ENCODE data around the gene RHOT1. TPM values are rescaled to one million over a fixed set of nuclear protein-coding genes. Genes with fewer than 3 reads are reported as not detected.
"Not testable (repeated sequence)": the region's sequence is repeated elsewhere in the genome, so short reads cannot be mapped to it uniquely, and the experiment has no call there.

RHOT1 gene
- total RNA-seq, 1 donor from 2014 or later, result 76.4 TPM

DNA sequence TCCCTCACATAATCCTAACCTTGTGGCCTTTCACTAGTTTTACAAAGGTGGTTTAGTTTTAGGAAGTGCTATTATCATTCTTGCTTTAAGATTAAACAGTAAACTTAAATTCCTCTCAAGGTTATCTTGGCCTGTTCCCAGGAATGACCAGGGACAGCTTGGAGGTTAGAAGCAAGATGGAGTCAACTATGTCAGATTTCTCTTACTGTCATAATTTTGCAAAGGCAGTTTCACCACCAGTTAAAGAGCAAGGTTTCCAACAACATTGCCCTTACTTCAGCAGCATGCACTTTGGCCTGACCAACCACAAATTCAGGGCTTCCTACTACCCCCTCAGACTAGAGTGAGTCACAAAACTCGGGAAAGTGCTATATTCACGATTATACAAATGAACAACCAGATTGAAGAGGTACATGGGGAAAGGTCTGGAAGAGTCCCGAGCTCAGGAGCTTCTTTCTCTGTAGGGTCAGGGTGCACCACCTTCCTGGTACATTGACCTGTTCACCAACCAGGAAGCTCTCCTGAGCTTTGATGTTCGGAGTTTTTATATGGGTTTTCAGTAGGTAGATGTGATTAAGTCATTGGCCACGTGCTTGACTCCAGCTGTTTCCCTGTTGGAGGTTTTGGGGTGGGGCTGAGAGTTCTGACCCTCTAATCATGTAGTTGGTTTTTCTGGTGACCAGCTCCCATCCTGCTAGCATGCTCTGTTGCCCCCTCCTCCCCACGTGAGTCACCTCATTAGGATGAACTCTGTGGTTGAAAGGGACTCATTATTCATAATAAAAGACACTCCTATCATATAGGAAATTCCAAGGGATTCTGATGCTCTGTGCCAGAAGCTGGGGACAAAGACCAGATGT, 19.4 kb downstream of the RHOT1 start:
- Histone ChIP-seq H2AFZ (replicated peaks) (no peak overlapping the region), H3K9me3 (ENCODE audit: low read depth) (peaks cover 4% of the 10 kb centered on the region)

DNA sequence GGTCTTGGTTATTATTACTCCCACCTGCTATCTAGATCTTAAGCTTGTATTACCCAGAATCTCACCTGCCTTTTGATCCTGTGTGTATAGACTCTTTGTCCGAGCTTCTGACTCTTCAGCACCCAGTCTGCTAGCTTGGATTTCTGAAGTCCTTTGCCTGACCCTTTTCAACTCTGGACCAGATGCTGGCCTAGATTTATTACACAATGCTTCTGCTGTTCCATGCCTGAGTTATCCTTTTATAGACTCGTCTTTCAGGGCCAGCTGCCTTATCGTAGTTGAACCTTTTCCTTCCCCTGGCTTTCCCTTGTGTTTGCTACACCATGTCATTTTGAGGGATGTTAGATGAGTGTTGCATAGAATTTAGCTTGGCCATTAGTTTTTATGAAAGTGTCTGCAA, 32.6 kb downstream of the RHOT1 start:
- Histone ChIP-seq H2AFZ (replicated peaks) (no peak overlapping the region), H3K4me2 (no peak overlapping the region), H3K79me2 (ENCODE audit: low read depth) (no peaks in the 10 kb centered on the region), H3K4me1 (no peaks in the 10 kb centered on the region), H3K4me3 (no peak overlapping the region), H3K36me3 (peaks cover 13% of the 10 kb centered on the region), H4K20me1 (ENCODE audit: low read depth) (no peaks in the 10 kb centered on the region), H3K9me3 (ENCODE audit: low read depth) (no peaks in the 10 kb centered on the region), H3K9ac (no peak overlapping the region), H3K27me3 (no peaks in the 10 kb centered on the region), H3F3A (ENCODE audit: low read depth) (no peaks in the 10 kb centered on the region), H3K27ac (no peak overlapping the region)
- H3K27ac Mint-ChIP-seq, result no peak overlapping the region
- no peak for DNase-seq (ENCODE audit: low spot score)
- H3K4me1 Mint-ChIP-seq, result no peaks in the 10 kb centered on the region
- H3K9me3 Mint-ChIP-seq, result peaks cover 18% of the 10 kb centered on the region
- no peak overlapping the region for H3K4me3 Mint-ChIP-seq
- peaks cover 46% of the 10 kb centered on the region for H3K36me3 Mint-ChIP-seq
- H3K27me3 Mint-ChIP-seq (ENCODE audit: insufficient read depth, low read depth), result peaks cover under 1% of the 10 kb centered on the region
- TF ChIP-seq, protein P1, sequence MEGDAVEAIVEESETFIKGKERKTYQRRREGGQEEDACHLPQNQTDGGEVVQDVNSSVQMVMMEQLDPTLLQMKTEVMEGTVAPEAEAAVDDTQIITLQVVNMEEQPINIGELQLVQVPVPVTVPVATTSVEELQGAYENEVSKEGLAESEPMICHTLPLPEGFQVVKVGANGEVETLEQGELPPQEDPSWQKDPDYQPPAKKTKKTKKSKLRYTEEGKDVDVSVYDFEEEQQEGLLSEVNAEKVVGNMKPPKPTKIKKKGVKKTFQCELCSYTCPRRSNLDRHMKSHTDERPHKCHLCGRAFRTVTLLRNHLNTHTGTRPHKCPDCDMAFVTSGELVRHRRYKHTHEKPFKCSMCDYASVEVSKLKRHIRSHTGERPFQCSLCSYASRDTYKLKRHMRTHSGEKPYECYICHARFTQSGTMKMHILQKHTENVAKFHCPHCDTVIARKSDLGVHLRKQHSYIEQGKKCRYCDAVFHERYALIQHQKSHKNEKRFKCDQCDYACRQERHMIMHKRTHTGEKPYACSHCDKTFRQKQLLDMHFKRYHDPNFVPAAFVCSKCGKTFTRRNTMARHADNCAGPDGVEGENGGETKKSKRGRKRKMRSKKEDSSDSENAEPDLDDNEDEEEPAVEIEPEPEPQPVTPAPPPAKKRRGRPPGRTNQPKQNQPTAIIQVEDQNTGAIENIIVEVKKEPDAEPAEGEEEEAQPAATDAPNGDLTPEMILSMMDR (IDR thresholded peaks at IDR 0.05), result no peak
- no peak for TF ChIP-seq EZH2 (IDR thresholded peaks at IDR 0.05)

More for the DNA sequence above, 19.4 kb downstream of the RHOT1 start:
- H3K36me3 ChIP-seq, result peaks cover 4% of the 10 kb centered on the region
- H3K4me3 Mint-ChIP-seq, result no peak overlapping the region
- no peak overlapping the region for H3K27ac ChIP-seq
- no peaks in the 10 kb centered on the region for H3K27me3 Mint-ChIP-seq (ENCODE audit: insufficient read depth, low read depth)
- H3K36me3 Mint-ChIP-seq, result peaks cover 45% of the 10 kb centered on the region
- no peak overlapping the region for H3K9ac ChIP-seq
- no peak overlapping the region for H3K27ac Mint-ChIP-seq
- no peaks in the 10 kb centered on the region for H3K4me1 ChIP-seq
- no peaks in the 10 kb centered on the region for H3K4me1 Mint-ChIP-seq
- H3K4me3 ChIP-seq, result no peak overlapping the region
- H3F3A ChIP-seq (ENCODE audit: low read depth), result no peaks in the 10 kb centered on the region
- H4K20me1 ChIP-seq (ENCODE audit: low read depth), result no peaks in the 10 kb centered on the region
- H3K4me2 ChIP-seq, result no peak overlapping the region
- H3K27me3 ChIP-seq, result no peaks in the 10 kb centered on the region
- TF ChIP-seq EZH2phosphoT487 (IDR thresholded peaks at IDR 0.05), result no peak
- no peak for DNase-seq (ENCODE audit: low spot score)
- H3K9me3 Mint-ChIP-seq, result peaks cover 20% of the 10 kb centered on the region
- H3K79me2 ChIP-seq (ENCODE audit: low read depth), result no peaks in the 10 kb centered on the region

- peaks cover 23% of the 10 kb centered on the region for H3K9me3 Mint-ChIP-seq
- H3K4me3 ChIP-seq; H2AFZ ChIP-seq (replicated peaks); H4K20me1 ChIP-seq (ENCODE audit: low read depth); H3K4me1 ChIP-seq; H3K9ac ChIP-seq; H3K27ac Mint-ChIP-seq; H3K4me1 Mint-ChIP-seq; H3K27me3 Mint-ChIP-seq (ENCODE audit: insufficient read depth, low read depth); H3F3A ChIP-seq (ENCODE audit: low read depth); H3K27me3 ChIP-seq; H3K27ac ChIP-seq; DNase-seq (ENCODE audit: low spot score); H3K4me3 Mint-ChIP-seq; H3K79me2 ChIP-seq (ENCODE audit: low read depth); H3K4me2 ChIP-seq; H3K9me3 ChIP-seq (ENCODE audit: low read depth): not testable (repeated sequence)
- peaks cover 58% of the 10 kb centered on the region for H3K36me3 Mint-ChIP-seq
- H3K36me3 ChIP-seq, result peaks cover 16% of the 10 kb centered on the region
Measured at GRCh38 chr17:32178679-32179078, 36.4 kb downstream of the RHOT1 start.

- Mint-ChIP-seq H3K36me3 (peaks cover 54% of the 10 kb centered on the region), H3K9me3 (peaks cover 23% of the 10 kb centered on the region)
- H3K9ac ChIP-seq; H3K4me1 ChIP-seq; H3K4me3 ChIP-seq; H3K27me3 Mint-ChIP-seq (ENCODE audit: insufficient read depth, low read depth); H3K27ac Mint-ChIP-seq; DNase-seq (ENCODE audit: low spot score); H2AFZ ChIP-seq (replicated peaks); H3K79me2 ChIP-seq (ENCODE audit: low read depth); H3K4me1 Mint-ChIP-seq; H3F3A ChIP-seq (ENCODE audit: low read depth); H3K4me2 ChIP-seq; H3K9me3 ChIP-seq (ENCODE audit: low read depth); H3K27ac ChIP-seq; H3K27me3 ChIP-seq; H4K20me1 ChIP-seq (ENCODE audit: low read depth); H3K4me3 Mint-ChIP-seq: not testable (repeated sequence)
- H3K36me3 ChIP-seq, result peaks cover 16% of the 10 kb centered on the region
Measured at GRCh38 chr17:32179103-32179502, 36.8 kb downstream of the RHOT1 start.

- not testable (repeated sequence) for H3F3A ChIP-seq (ENCODE audit: low read depth); H2AFZ ChIP-seq (replicated peaks); H3K4me3 ChIP-seq; H3K27ac ChIP-seq; H3K79me2 ChIP-seq (ENCODE audit: low read depth); H4K20me1 ChIP-seq (ENCODE audit: low read depth); DNase-seq (ENCODE audit: low spot score); H3K27ac Mint-ChIP-seq; H3K27me3 Mint-ChIP-seq (ENCODE audit: insufficient read depth, low read depth); H3K27me3 ChIP-seq; H3K4me1 ChIP-seq; H3K9me3 ChIP-seq (ENCODE audit: low read depth); H3K4me1 Mint-ChIP-seq; H3K4me2 ChIP-seq; H3K9ac ChIP-seq; H3K4me3 Mint-ChIP-seq
- Mint-ChIP-seq H3K9me3 (peaks cover 23% of the 10 kb centered on the region), H3K36me3 (peaks cover 52% of the 10 kb centered on the region)
- H3K36me3 ChIP-seq, result peaks cover 16% of the 10 kb centered on the region
Measured at GRCh38 chr17:32179526-32179925, 37.2 kb downstream of the RHOT1 start.

DNA sequence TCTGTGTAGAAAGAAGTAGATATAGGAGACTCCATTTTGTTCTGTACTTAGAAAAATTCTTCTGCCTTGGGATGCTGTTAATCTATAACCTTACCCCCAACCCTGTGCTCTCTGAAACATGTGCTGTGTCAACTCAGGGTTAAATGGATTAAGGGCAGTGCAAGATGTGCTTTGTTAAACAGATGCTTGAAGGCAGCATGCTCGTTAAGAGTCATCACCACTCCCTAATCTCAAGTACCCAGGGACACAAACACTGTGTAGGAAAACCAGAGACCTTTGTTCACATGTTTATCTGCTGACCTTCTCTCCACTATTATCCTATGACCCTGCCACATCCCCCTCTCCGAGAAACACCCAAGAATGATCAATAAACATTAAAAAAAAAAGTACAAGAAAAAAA, 38.0 kb downstream of the RHOT1 start:
- not testable (repeated sequence) for H3F3A ChIP-seq (ENCODE audit: low read depth); H3K4me1 Mint-ChIP-seq; H3K27me3 ChIP-seq; H3K27ac Mint-ChIP-seq; DNase-seq (ENCODE audit: low spot score); H3K27me3 Mint-ChIP-seq (ENCODE audit: insufficient read depth, low read depth); H4K20me1 ChIP-seq (ENCODE audit: low read depth); H3K9me3 ChIP-seq (ENCODE audit: low read depth); H3K4me2 ChIP-seq; H3K79me2 ChIP-seq (ENCODE audit: low read depth); H3K4me3 Mint-ChIP-seq; H2AFZ ChIP-seq (replicated peaks); H3K4me1 ChIP-seq; H3K4me3 ChIP-seq; H3K27ac ChIP-seq; H3K9ac ChIP-seq
- H3K36me3 ChIP-seq, result peaks cover 16% of the 10 kb centered on the region
- Mint-ChIP-seq H3K36me3 (peaks cover 48% of the 10 kb centered on the region), H3K9me3 (peaks cover 23% of the 10 kb centered on the region)

All from neural progenitor cell (in vitro differentiated cells).